ENCODE measurements around the gene NPIPB8. TPM values are rescaled to one million over a fixed set of nuclear protein-coding genes. Genes with fewer than 3 reads are reported as not detected.

NPIPB8 gene
- total and polyA plus RNA-seq, 9 of the 15 experiments (the other 6 are each of a cell fraction or from before 2014, with no cell fraction given) = 0.16 TPM; not detected in 8

- TF ChIP-seq, protein P1, sequence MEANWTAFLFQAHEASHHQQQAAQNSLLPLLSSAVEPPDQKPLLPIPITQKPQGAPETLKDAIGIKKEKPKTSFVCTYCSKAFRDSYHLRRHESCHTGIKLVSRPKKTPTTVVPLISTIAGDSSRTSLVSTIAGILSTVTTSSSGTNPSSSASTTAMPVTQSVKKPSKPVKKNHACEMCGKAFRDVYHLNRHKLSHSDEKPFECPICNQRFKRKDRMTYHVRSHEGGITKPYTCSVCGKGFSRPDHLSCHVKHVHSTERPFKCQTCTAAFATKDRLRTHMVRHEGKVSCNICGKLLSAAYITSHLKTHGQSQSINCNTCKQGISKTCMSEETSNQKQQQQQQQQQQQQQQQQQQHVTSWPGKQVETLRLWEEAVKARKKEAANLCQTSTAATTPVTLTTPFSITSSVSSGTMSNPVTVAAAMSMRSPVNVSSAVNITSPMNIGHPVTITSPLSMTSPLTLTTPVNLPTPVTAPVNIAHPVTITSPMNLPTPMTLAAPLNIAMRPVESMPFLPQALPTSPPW (CRISPR knock-in tag; IDR thresholded peaks at IDR 0.05) = peak; percentile 65
- TF ChIP-seq RREB1 (CRISPR knock-in tag; IDR thresholded peaks at IDR 0.05) = no peak
- no peak for TF ChIP-seq ZNF239 (CRISPR knock-in tag; IDR thresholded peaks at IDR 0.05)
- TF ChIP-seq ZFX (CRISPR knock-in tag; IDR thresholded peaks at IDR 0.05) = peak; percentile 33; the same call in 1 of the 2 replicates
- no peak for TF ChIP-seq HDAC1 (IDR thresholded peaks at IDR 0.05)
- TF ChIP-seq SAP30 (IDR thresholded peaks at IDR 0.05; ENCODE audit: borderline replicate concordance, insufficient read depth, low read depth, low read length, poor library complexity, severe bottlenecking) = no peak
- TF ChIP-seq ARHGAP35 (IDR thresholded peaks at IDR 0.05; ENCODE audit: partially characterized antibody) = no peak
- TF ChIP-seq NCOR1 (IDR thresholded peaks at IDR 0.05) = no peak
- TF ChIP-seq SPI1 (IDR thresholded peaks at IDR 0.05; ENCODE audit: borderline replicate concordance, low read depth, low read length) = no peak
- no peak for TF ChIP-seq RCOR1 (IDR thresholded peaks at IDR 0.05; ENCODE audit: borderline replicate concordance in 1 of 2, low read depth in 2 of 2, low read length in 2 of 2)
- TF ChIP-seq MLX (CRISPR knock-in tag; conservative IDR thresholded peaks at IDR 0.05) = no peak
- peak; percentile 46; the same call in 1 of the 2 replicates for TF ChIP-seq PHF8 (IDR thresholded peaks at IDR 0.05; ENCODE audit: borderline replicate concordance, low read length)
- TF ChIP-seq ZBTB9 (CRISPR knock-in tag; IDR thresholded peaks at IDR 0.05) = no peak
- TF ChIP-seq E2F4 (CRISPR knock-in tag; IDR thresholded peaks at IDR 0.05; ENCODE audit: low read depth) = no peak
- TF ChIP-seq MAFG (tag; conservative IDR thresholded peaks at IDR 0.05) = peak; percentile 22; the same call in 1 of the 2 replicates
These were observed 28.0 kb upstream of the NPIPB8 start, which contains the start of gene SULT1A1 (continued) for GRCh38 chr16:28609631-28610594.

Measured in K562 (cell line).